ENCODE results near the gene VPS39. TPM values are rescaled to one million over a fixed set of nuclear protein-coding genes. Genes with fewer than 3 reads are reported as not detected.

VPS39 gene
- polyA plus RNA-seq, 1 donor (not counting 4 experiments of a cell fraction or from before 2014, with no cell fraction given), result 29.7 TPM

- Histone ChIP-seq H4K20me1 (ENCODE audit: control insufficient read depth, extremely low read depth, insufficient read depth, low read length) (no peaks in the 10 kb centered on the region), H3K27ac (ENCODE audit: control insufficient read depth, insufficient read depth, low read length) (no peak overlapping the region), H3K9me1 (ENCODE audit: control insufficient read depth, extremely low read depth, insufficient read depth, low read length) (no peaks in the 10 kb centered on the region), H2AFZ (ENCODE audit: control insufficient read depth, low read length) (no peak overlapping the region), H3K4me3 (ENCODE audit: control insufficient read depth in 2 of 3, extremely low read depth in 1 of 3, insufficient read depth in 2 of 3, low read depth in 1 of 3, low read length in 3 of 3) (no peak overlapping the region), H3K79me2 (ENCODE audit: control insufficient read depth, insufficient read depth, low read length) (no peaks in the 10 kb centered on the region), H3K4me2 (ENCODE audit: control insufficient read depth, extremely low read depth, insufficient read depth, low read depth, low read length) (no peak overlapping the region), H3K36me3 (ENCODE audit: control insufficient read depth in 2 of 2, extremely low read depth in 1 of 2, insufficient read depth in 2 of 2, low read length in 2 of 2) (peaks cover 23% of the 10 kb centered on the region in 2 experiments), H3K9me3 (ENCODE audit: control insufficient read depth, low read depth, low read length) (no peaks in the 10 kb centered on the region), H3K27me3 (ENCODE audit: control insufficient read depth, extremely low read depth, insufficient read depth, low read length) (no peaks in the 10 kb centered on the region), H3K4me1 (ENCODE audit: control insufficient read depth, extremely low read depth, insufficient read depth, low read length) (peaks cover 41% of the 10 kb centered on the region), H3K9ac (ENCODE audit: control insufficient read depth, extremely low read depth, insufficient read depth, low read length) (no peak overlapping the region)
- dilution Hi-C loops (cut with MboI; ENCODE audit: extremely low pct_ligation_motif_present, low sequenced_read_pairs), result no loop called here
- TF ChIP-seq EZH2 (IDR thresholded peaks at IDR 0.05; ENCODE audit: low read length) (no peak), CTCF (optimal IDR thresholded peaks at IDR 0.05 in 1 of 3, IDR thresholded peaks at IDR 0.05 in 1 of 3, conservative IDR thresholded peaks at IDR 0.05 in 1 of 3; ENCODE audit: extremely low read depth in 1 of 3, insufficient read depth in 2 of 3, low read length in 3 of 3) (no peak)
- no peak for DNase-seq (ENCODE audit: low read depth, low spot score)
- no peak for FAIRE-seq
Measured at GRCh38 chr15:42159381-42160015, 48.6 kb downstream of the VPS39 start.

- dilution Hi-C loops (cut with MboI; ENCODE audit: extremely low pct_ligation_motif_present, low sequenced_read_pairs), result no loop called here
- Histone ChIP-seq H3K9me3 (ENCODE audit: control insufficient read depth, low read depth, low read length) (no peaks in the 10 kb centered on the region), H3K9ac (ENCODE audit: control insufficient read depth, extremely low read depth, insufficient read depth, low read length) (no peak overlapping the region), H3K4me3 (ENCODE audit: control insufficient read depth in 2 of 3, extremely low read depth in 1 of 3, insufficient read depth in 2 of 3, low read depth in 1 of 3, low read length in 3 of 3) (no peak overlapping the region), H3K27ac (ENCODE audit: control insufficient read depth, insufficient read depth, low read length) (no peak overlapping the region), H3K9me1 (ENCODE audit: control insufficient read depth, extremely low read depth, insufficient read depth, low read length) (no peaks in the 10 kb centered on the region), H3K36me3 (ENCODE audit: control insufficient read depth in 2 of 2, extremely low read depth in 1 of 2, insufficient read depth in 2 of 2, low read length in 2 of 2) (peaks cover 23% of the 10 kb centered on the region in 2 experiments), H2AFZ (ENCODE audit: control insufficient read depth, low read length) (no peak overlapping the region), H4K20me1 (ENCODE audit: control insufficient read depth, extremely low read depth, insufficient read depth, low read length) (no peaks in the 10 kb centered on the region), H3K27me3 (ENCODE audit: control insufficient read depth, extremely low read depth, insufficient read depth, low read length) (no peaks in the 10 kb centered on the region), H3K79me2 (ENCODE audit: control insufficient read depth, insufficient read depth, low read length) (no peaks in the 10 kb centered on the region), H3K4me1 (ENCODE audit: control insufficient read depth, extremely low read depth, insufficient read depth, low read length) (peaks cover 39% of the 10 kb centered on the region), H3K4me2 (ENCODE audit: control insufficient read depth, extremely low read depth, insufficient read depth, low read depth, low read length) (no peak overlapping the region)
- no peak for FAIRE-seq
- TF ChIP-seq CTCF (optimal IDR thresholded peaks at IDR 0.05 in 1 of 3, IDR thresholded peaks at IDR 0.05 in 1 of 3, conservative IDR thresholded peaks at IDR 0.05 in 1 of 3; ENCODE audit: extremely low read depth in 1 of 3, insufficient read depth in 2 of 3, low read length in 3 of 3), result no peak
- no peak for DNase-seq (ENCODE audit: low read depth, low spot score)
Measured at GRCh38 chr15:42158941-42159340, 49.2 kb downstream of the VPS39 start.
